ENCODE data around the gene PCDHA2. TPM values are rescaled to one million over a fixed set of nuclear protein-coding genes. Genes with fewer than 3 reads are reported as not detected.
"Not testable (repeated sequence)": the region's sequence is repeated elsewhere in the genome, so short reads cannot be mapped to it uniquely, and the experiment has no call there.

Gene PCDHA2
- total RNA-seq, 1 experiment from 2014 or later = not detected

- H3K4me3 ChIP-seq; H3K27ac ChIP-seq; H3K4me1 ChIP-seq; H3K9me3 ChIP-seq (replicated peaks); H3K27me3 ChIP-seq; H3K36me3 ChIP-seq; DNase-seq: not testable (repeated sequence)
Observed at GRCh38 chr5:140834439-140835008, 39.9 kb downstream of the PCDHA2 start.

DNA sequence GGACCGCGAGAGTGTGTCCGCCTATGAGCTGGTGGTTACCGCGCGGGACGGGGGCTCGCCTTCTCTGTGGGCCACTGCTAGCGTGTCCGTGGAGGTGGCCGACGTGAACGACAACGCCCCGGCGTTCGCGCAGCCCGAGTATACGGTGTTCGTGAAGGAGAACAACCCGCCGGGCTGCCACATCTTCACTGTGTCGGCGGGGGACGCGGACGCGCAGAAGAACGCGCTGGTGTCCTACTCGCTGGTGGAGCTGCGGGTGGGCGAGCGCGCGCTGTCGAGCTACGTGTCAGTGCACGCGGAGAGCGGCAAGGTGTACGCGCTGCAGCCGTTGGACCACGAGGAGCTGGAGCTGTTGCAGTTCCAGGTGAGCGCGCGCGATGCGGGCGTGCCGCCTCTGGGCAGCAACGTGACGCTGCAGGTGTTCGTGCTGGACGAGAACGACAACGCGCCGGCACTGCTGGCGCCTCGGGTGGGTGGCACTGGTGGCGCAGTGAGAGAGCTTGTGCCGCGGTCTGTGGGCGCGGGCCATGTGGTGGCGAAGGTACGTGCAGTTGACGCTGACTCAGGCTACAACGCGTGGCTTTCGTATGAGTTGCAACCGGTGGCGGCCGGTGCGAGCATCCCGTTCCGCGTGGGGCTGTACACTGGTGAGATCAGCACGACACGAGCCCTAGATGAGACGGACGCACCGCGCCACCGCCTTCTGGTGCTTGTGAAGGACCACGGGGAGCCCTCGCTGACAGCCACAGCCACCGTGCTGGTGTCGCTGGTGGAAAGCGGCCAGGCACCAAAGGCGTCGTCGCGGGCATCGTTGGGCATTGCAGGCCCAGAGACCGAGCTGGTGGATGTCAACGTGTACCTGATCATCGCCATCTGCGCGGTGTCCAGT is 41.2 kb downstream of the PCDHA2 start:
- Histone ChIP-seq H3K36me3 (no peaks in the 10 kb centered on the region), H3K27ac (no peak overlapping the region), H3K9me3 (replicated peaks) (no peaks in the 10 kb centered on the region), H3K4me1 (no peaks in the 10 kb centered on the region), H3K4me3 (no peak overlapping the region), H3K27me3 (no peaks in the 10 kb centered on the region)
- no peak for DNase-seq

GRCh38 chr5:140840978-140841962 is 46.6 kb downstream of the PCDHA2 start, which contains the start of gene PCDHA8:
Gene PCDHA8 (plus strand): TSS chr5:140841187. CDS start chr5:140841322, 135 bp downstream.
- no peak within 1 kb of the TSS for H3K4me3 ChIP-seq
- H3K27ac ChIP-seq = no peak within 1 kb of the TSS

GRCh38 chr5:140842798-140843733 is 48.4 kb downstream of the PCDHA2 start:
- DNase-seq = no peak
- Histone ChIP-seq H3K36me3 (no peaks in the 10 kb centered on the region), H3K4me1 (no peaks in the 10 kb centered on the region), H3K9me3 (replicated peaks) (no peaks in the 10 kb centered on the region; the same call in 1 of the 2 replicates), H3K4me3 (no peak overlapping the region), H3K27ac (no peak overlapping the region), H3K27me3 (no peaks in the 10 kb centered on the region)

More at GRCh38 chr5:140840978-140841962, 46.6 kb downstream of the PCDHA2 start, which contains the start of gene PCDHA8:
- Histone ChIP-seq H3K27me3 (no peaks in the 10 kb centered on the region), H3K9me3 (replicated peaks) (no peaks in the 10 kb centered on the region; the same call in 1 of the 2 replicates), H3K4me1 (no peaks in the 10 kb centered on the region), H3K36me3 (no peaks in the 10 kb centered on the region)
- DNase-seq = peak in 1 of 2 experiments; percentile 62

Other genes with a start within 250 kb of the PCDHA2 start
- gene EIF4EBP3, start 247.2 kb upstream of the PCDHA2 start, total RNA-seq (2014; rRNA removed; shearing (Covaris generic)) = 0.57 and 1.3 TPM in 2 replicates
- gene SRA1, start 237.4 kb upstream of the PCDHA2 start, total RNA-seq (2014; rRNA removed; shearing (Covaris generic)) = 27.5 and 36.1 TPM in 2 replicates
- 10.2 and 16.9 TPM in 2 replicates for gene APBB3, start 230.3 kb upstream of the PCDHA2 start, total RNA-seq (2014; rRNA removed; shearing (Covaris generic))
- 61.2 and 62.3 TPM in 2 replicates for gene SLC35A4, start 230.0 kb upstream of the PCDHA2 start, total RNA-seq (2014; rRNA removed; shearing (Covaris generic))
- gene CD14, start 161.7 kb upstream of the PCDHA2 start, total RNA-seq (2014; rRNA removed; shearing (Covaris generic)) = 0.18 and 0.38 TPM in 2 replicates
- gene TMCO6, start 155.4 kb upstream of the PCDHA2 start, total RNA-seq (2014; rRNA removed; shearing (Covaris generic)) = 11.1 and 11.3 TPM in 2 replicates
- 86.0 and 106 TPM in 2 replicates for gene NDUFA2, start 147.2 kb upstream of the PCDHA2 start, total RNA-seq (2014; rRNA removed; shearing (Covaris generic))
- 94.5 and 100 TPM in 2 replicates for gene IK, start 147.0 kb upstream of the PCDHA2 start, total RNA-seq (2014; rRNA removed; shearing (Covaris generic))
- 15.5 and 17.9 TPM in 2 replicates for gene WDR55, start 129.9 kb upstream of the PCDHA2 start, total RNA-seq (2014; rRNA removed; shearing (Covaris generic))
- 0.41 and 1.8 TPM in 2 replicates for gene DND1, start 121.3 kb upstream of the PCDHA2 start, total RNA-seq (2014; rRNA removed; shearing (Covaris generic))
- 75.2 and 82.0 TPM in 2 replicates for gene HARS1, start 103.5 kb upstream of the PCDHA2 start, total RNA-seq (2014; rRNA removed; shearing (Covaris generic))
- gene HARS2, start 103.4 kb upstream of the PCDHA2 start, total RNA-seq (2014; rRNA removed; shearing (Covaris generic)) = 27.1 TPM in 2 replicates
- gene ZMAT2, start 94.4 kb upstream of the PCDHA2 start, total RNA-seq (2014; rRNA removed; shearing (Covaris generic)) = 62.4 and 67.9 TPM in 2 replicates
- not detected in 2 replicates for gene PCDHA1, start 8.7 kb upstream of the PCDHA2 start, total RNA-seq (2014; rRNA removed; shearing (Covaris generic))
- gene PCDHA3, start 6.2 kb downstream of the PCDHA2 start, total RNA-seq (2014; rRNA removed; shearing (Covaris generic)) = 0.02 TPM in 1 of 2 replicates, not detected in the other
- gene PCDHA4, start 12.2 kb downstream of the PCDHA2 start, total RNA-seq (2014; rRNA removed; shearing (Covaris generic)) = not detected in 2 replicates
- 0.08 and 0.18 TPM in 2 replicates for gene PCDHA5, start 26.8 kb downstream of the PCDHA2 start, total RNA-seq (2014; rRNA removed; shearing (Covaris generic))
- gene PCDHA6, start 33.1 kb downstream of the PCDHA2 start, total RNA-seq (2014; rRNA removed; shearing (Covaris generic)) = 0.10 TPM in 1 of 2 replicates, not detected in the other
- gene PCDHA7, start 39.4 kb downstream of the PCDHA2 start, total RNA-seq (2014; rRNA removed; shearing (Covaris generic)) = not detected in 2 replicates
- gene PCDHA8, start 46.3 kb downstream of the PCDHA2 start, total RNA-seq (2014; rRNA removed; shearing (Covaris generic)) = 0.05 and 0.08 TPM in 2 replicates
- 0.02 TPM in 1 of 2 replicates, not detected in the other for gene PCDHA9, start 53.5 kb downstream of the PCDHA2 start, total RNA-seq (2014; rRNA removed; shearing (Covaris generic))
- 0.05 and 0.16 TPM in 2 replicates for gene PCDHA10, start 61.0 kb downstream of the PCDHA2 start, total RNA-seq (2014; rRNA removed; shearing (Covaris generic))
- gene PCDHA11, start 74.1 kb downstream of the PCDHA2 start, total RNA-seq (2014; rRNA removed; shearing (Covaris generic)) = not detected in 2 replicates
- not detected in 2 replicates for gene PCDHA12, start 80.5 kb downstream of the PCDHA2 start, total RNA-seq (2014; rRNA removed; shearing (Covaris generic))
- gene PCDHA13, start 87.3 kb downstream of the PCDHA2 start, total RNA-seq (2014; rRNA removed; shearing (Covaris generic)) = 0.05 TPM in 1 of 2 replicates, not detected in the other
- not detected in 2 replicates for gene PCDHAC1, start 131.4 kb downstream of the PCDHA2 start, total RNA-seq (2014; rRNA removed; shearing (Covaris generic))
- 0.08 TPM in 1 of 2 replicates, not detected in the other for gene PCDHAC2, start 171.6 kb downstream of the PCDHA2 start, total RNA-seq (2014; rRNA removed; shearing (Covaris generic))